Thyroid gland (tissue), 4 donors: Measurements from ENCODE around the gene NOS1AP.

Experiments
- POLR2A ChIP-seq, 2 donors: fragments of 450-650 bp; IDR thresholded peaks; one replicate each; pipeline ENCODE4 v1.6.1; 2017; ENCODE audit warnings: antibody characterized with exemption in 2 of 2, mild to moderate bottlenecking in 2 of 2, moderate library complexity in 1 of 2
- TF ChIP-seq, protein P1 (sequence below), 6 experiments: fragments of 200-600 bp in 3 of 6; fragments of 450-650 bp in 3 of 6; sonication (generic) in 3 of 6; IDR thresholded peaks; one replicate each; pipeline ENCODE4 v1.5.1; 2016 to 2019; ENCODE audit warnings: antibody characterized with exemption in 6 of 6, mild to moderate bottlenecking in 2 of 6, inconsistent platforms in 1 of 6, moderate library complexity in 1 of 6

DNA sequence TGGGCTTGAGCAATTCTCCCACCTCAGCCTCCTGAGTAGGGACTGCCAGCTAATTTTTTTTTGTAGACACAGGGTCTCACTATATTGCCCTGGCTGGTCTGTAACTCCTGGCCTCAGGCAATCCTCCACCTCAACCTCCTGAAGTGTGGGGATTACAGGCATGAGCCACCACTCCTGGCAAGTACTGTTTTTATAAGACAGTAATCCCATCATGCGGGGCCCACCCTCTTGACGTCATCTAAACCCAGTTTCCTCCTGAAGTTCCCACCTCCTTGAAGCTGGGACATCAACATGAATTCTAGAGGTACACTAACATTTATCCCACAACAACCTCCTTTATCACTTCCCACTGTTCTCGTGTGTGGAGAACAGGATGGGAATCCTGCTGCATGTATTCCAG, 202.5 kb downstream of the NOS1AP start:
- TF ChIP-seq, protein P1, sequence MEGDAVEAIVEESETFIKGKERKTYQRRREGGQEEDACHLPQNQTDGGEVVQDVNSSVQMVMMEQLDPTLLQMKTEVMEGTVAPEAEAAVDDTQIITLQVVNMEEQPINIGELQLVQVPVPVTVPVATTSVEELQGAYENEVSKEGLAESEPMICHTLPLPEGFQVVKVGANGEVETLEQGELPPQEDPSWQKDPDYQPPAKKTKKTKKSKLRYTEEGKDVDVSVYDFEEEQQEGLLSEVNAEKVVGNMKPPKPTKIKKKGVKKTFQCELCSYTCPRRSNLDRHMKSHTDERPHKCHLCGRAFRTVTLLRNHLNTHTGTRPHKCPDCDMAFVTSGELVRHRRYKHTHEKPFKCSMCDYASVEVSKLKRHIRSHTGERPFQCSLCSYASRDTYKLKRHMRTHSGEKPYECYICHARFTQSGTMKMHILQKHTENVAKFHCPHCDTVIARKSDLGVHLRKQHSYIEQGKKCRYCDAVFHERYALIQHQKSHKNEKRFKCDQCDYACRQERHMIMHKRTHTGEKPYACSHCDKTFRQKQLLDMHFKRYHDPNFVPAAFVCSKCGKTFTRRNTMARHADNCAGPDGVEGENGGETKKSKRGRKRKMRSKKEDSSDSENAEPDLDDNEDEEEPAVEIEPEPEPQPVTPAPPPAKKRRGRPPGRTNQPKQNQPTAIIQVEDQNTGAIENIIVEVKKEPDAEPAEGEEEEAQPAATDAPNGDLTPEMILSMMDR (IDR thresholded peaks at IDR 0.05): no peak
- no peak for TF ChIP-seq POLR2A (IDR thresholded peaks at IDR 0.05)
